GM19467 (cell line): Measurements from ENCODE around the gene ALG12.

Source experiments
- ATAC-seq: cut with Tn5 transposase; IDR thresholded peaks from one replicate; pipeline ENCODE4 v1.9.1; 2021; ENCODE audit warnings: mild to moderate bottlenecking, moderate library complexity; ENCODE audit not compliant: unreplicated experiment

The ALG12 gene

DNA sequence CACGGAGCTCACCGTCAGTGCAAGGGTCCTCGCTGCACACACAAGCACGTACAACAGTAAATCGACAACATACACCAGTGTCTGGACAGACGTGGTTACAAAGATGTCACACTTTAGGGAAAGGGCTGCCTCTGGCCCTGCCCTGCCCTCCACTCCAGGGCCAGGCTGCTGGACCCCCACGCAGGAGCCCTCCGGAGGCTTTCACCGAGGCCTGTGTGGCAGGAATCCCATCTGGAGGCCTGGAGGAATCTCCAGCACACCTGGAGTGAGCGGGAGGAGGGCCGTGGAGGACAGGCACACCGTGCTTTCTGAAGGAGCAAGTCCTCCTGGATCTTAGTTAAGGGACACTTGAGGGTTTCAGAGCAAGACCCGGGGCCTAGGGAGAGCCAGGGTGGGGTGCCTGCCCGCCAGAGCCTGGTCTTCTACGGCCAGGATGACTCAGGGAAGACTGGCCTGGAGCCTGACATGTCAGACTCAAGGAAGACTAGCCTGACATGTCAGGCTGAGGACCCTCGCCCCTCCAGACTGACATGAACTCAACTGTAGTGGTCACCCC, 40.2 kb upstream of the ALG12 start:
- no peak for ATAC-seq

DNA sequence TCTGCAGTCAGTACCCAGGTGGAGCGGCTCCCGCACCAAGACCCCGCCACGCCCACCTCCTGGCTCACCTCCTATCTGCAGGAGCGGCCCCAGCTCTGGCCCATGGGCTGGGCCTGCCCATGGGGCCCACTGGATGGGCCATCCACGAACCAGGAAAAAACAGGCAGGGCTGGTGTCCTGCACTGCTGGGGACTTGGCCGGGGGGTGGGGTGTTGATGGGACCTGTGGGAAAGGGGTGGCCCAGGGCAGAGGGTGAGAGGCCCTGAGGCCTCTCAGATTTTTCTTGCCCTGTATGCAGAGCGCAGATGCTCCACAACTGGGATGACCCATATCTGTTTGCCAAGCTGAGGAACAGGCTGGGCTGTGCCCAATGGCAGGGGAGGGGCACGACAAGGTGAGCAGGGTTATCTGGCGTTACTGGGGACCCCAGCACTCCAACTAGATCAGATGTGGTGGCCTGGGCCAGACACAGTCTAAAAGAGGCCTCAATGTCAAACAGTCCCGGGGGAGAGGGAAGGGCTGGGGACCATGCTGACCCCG, 39.7 kb upstream of the ALG12 start:
- no peak for ATAC-seq

DNA sequence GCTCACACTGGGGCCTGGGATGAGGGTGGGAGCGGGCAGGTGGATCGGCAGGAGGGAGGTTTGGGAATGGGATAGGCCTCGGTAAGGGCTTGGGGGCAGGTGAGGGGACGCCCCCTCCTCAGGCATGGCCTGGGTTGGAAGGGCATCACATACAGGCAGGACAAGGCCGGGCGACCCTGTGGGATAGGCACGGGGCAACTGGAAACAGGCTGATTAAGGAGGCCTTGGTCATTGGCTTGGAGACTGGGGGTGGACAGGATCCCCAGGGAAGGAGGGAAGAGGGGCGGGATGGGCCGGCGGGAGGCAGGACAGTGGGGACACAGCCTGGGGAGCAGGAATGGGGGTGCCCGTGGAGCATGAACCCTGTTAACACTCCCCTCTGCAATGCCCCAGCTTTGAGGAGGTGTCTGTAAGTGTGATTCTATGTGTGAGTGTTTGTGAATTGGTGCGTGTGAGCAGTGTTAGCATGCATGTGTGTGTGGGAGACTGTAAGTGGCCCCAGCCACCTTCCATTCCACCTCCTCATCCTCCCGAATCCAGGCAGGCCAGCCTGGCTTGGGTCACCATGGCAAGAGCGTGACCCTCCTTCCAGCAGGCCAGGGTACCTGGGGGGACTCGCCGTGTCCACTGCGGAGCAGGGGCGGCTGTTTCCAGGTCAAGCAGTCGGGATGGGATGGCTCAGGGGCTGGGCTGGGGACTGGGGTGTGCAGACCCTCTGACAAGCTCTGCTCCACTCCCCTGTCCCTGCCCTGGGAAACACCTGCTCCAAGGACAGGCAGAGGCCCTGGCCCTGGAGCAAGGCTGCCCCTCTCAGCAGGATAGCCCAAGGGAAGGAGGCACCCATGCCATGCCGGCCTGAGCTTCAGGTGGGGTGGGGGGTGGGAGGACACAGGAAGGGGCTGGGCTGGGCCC, 38.9 kb upstream of the ALG12 start:
- no peak for ATAC-seq

DNA sequence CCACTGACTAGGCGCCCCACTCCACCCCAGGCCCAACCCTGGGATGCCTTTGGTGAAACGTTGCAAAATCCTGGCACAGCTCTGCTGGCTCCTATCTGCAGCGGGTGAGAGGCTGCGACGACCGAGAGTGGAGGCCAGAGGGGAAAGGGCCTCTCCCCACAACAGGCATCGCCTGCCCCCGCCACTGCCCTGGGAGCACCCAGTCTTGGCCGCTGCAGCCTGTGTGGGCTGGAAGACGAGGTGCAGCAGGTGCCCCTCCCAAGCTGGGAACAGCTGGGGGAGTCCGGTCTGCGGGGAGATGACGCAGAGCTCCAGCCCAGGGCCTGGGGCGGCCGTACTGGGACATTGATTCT, 38.2 kb upstream of the ALG12 start:
- no peak for ATAC-seq

DNA sequence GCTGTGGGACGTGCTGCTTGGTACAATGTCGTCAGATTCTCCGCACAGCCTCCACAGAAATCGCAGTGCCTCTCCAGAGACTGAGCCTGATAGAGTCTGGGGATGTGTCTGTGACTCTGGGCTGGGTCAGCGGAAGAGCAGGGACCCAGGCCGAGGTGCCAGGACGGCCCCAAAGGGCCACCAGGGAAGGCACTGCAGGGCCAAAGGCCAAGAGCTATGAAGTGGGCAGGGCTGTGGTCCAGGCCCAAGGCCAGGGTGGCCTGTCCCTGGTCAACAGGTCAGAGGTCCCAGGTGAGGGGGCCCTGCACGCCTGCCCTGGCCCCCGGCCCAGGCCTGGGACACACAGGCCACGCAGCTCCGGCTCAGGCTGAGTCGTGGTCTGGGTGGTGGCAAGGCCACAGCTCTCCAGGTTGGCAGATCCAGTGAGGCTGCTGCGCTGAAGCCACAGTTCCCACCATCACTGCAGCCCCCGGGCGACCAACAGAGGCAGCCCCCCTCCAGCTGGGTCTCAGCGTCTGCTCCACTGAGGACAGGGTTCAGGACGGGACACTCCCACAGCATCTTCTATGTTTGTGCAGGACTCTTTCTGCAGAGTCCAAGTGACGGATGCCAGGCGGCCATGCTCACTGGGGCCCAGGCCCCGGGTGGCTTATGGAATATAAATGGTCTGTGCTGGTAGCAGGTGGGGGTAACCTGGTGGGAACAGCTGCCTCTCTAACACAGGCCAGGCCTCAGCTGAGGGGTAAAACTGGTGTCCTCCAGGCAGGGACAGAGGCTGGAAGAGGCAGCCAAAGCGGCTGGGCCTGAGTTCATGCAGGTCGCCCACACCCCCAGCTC, 37.6 kb upstream of the ALG12 start:
- no peak for ATAC-seq

DNA sequence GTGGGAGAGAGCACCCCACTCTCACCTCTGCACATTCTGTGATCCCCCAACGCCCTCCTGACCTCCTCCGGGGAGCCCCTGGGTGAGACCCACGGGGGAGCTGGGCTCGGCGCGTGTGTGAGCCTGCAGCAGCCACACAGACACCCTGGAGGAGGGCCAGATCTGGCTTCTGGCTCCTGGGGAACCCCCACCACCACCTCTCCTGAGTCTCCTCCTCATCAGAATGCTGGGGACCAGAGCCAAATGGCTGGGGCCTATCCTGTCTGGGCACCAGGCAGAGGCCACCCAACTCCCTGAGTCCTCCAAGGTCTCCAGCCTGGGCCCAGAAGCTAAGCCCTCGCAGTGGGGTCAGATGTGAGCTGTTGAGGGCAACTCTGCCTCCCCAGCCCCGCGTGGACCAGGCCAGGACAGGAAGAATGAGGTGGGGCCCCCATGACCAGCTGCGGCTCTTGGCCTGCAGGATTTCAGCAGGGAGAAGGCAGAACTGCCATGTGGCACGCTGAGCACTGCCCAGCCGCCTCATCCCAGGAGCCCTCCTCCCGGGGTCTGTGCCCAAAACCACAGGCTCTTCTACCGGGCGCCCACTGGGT, 36.8 kb upstream of the ALG12 start:
- no peak for ATAC-seq

DNA sequence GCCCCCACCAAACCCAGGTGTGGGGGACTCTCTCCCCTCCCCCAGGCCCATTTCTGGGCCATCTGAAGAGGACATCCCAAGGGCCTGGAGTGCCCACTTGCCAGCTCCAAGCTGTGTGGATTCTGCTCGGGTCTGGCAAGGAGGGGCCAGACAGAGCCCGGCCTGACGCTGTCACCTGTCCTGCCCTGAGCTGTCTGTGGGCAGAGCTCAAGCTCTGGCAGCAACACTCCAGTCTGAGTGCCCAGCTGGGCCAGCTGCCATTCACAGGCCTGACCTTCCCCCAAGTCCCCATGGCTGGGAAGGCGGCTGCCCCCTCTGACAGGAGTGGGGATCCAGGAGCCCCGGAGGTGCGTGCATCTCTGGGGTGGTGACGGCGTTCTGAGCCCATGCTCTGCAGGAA, 36.1 kb upstream of the ALG12 start:
- no peak for ATAC-seq

DNA sequence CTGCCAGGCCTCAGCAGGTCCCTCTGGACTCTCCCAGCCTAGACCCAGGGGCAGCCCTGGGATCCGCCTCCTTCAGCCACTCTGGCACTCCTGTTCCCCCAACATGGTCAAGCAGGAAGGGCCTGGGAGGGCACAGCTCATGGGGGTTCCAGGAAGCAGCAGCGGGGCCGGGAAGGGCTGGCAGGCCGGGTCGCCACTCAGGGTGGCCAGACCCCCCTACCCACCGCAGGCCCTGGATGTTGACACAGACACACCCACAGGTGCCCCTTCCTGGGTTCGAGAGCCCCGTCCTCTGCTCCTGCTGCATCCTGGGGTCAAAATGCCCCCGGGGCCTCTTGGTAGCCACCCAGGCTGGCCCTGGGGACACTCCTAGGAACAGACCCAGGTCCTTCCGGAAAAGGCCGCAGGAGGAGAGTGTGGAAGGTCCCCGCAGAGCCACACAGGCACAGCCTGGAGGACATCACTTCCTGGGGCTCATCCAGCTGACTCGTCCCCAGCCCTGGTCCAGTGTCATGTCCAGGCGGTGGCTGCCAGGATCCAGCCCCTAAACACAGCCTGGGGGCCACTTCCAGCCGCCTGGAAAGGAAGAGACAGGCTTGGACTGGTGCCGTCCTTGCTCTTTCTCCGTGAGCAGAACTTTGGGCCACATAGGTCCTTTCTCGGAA, 35.6 kb upstream of the ALG12 start:
- ATAC-seq: no peak

DNA sequence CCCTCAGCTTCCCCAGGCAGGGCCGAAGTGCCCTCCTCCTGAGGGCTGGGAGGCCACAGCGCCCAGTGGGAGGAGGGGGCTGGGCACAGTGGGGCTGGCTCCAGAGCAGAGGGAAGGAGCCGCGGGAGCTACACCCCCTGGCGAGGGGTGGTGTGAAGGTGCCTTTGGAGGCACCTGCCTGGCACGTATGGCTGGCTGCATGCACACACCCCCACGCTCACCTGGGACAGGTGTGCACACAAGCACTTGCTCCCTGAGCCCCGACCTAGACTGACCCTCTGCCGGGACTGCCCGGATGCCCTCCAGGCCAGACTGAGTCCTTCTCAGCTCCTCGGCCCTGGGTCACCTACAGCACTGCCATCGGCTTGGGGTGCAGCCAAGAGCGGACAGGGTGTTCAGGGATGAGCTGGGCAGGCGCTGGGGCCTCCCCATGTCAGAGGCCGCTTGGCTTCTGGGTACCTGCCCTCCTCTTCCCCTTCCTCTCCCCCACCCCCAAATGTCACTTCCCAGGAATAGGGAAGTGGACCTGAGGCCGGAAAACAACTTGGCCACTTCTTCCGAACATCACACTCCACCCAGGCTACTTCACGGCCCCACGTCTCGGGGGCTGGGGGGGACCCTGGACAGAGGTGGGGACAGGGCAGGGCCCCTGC, 34.9 kb upstream of the ALG12 start:
- ATAC-seq: no peak

DNA sequence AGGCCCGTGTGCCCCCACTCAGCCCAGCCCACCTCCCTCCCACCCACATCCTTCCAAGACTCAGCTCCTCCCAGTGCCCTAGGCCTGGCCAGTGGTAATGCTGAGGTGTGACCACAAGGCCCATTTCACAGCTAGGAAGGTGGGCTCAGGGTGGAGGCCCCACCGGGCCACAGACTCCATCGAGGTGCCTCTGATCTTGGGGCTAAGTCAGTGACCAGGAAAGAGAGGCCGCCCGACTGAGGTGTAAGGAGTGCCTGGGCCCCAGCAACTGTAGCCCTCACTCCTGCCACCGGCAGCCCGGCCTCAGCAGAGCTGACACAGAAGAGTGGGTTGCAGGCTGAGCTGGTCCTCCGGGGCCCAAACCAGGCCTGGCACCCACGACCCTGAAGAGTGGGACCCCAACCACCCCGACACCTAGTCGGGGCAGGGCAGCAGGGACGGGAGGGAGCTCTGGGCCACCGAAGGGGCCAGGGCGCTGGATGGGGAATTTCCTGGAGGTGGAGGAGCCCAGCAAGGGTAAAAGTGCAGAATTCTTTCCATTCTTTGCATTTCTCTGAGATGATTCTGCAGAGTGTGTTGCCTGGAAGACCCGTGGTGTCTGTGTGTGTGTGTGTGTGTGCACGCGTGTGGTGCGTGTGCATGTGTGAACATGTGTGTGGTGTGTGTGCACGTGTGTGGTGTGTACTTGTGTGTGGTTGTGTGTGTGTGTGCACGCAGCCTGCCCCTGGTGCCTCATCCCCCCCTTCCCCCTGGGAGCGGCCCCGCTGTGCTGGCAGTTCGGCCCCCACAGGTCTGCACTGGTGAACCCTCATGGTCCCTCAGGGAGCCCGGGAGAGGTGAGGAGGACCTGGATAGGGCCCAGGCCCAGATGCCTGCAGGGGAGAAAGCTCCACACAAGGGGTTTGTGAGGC, 34.0 kb upstream of the ALG12 start:
- no peak for ATAC-seq

DNA sequence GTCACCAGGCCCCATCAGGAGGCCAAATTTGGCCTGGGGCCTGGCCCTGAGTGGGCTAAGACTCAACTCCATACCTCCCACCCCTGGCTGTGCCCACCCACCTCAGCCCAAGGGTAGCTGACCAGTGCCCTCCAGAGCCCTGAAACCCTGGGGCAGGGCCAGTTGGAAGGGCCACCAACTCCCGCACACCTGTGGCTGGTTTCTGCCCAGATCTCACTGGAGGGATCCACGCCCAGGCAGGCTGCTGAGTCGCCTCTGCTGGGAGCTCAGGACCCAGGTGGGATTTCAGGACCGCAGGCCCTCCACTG, 33.4 kb upstream of the ALG12 start:
- no peak for ATAC-seq

DNA sequence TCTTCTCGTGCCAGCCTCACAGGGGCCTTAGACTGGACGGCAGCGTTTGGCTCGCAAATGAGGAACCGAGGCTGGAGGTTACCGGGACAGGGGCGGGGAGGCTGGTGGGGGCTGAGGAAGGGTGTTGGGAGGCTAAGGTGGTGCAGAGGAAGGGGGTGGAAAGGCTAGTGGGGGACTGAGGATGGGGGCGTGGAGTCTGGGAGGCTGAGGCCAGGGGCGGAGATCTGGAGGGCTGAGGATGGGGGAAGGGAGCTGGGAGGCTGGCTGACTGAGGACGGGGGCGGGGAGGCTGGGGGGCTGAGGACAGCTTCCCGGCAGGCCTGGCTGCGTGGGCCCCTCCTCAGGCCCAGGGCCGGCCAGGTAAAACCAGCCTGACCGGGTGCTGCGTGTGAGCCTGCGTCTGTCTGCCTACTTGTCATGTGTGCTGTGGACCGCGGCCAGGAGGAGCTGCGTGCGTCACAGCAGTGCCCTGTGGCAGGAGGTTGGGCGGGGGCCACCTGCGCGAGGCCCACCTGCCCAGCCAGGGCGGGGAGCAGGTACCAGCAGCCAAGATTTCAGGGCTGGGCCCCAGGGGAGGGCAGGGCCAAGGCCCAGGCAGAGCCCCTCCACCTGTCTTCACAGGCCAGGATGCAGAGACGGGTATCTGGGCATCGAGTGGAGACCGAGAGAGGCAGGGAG, 32.9 kb upstream of the ALG12 start:
- ATAC-seq: no peak

DNA sequence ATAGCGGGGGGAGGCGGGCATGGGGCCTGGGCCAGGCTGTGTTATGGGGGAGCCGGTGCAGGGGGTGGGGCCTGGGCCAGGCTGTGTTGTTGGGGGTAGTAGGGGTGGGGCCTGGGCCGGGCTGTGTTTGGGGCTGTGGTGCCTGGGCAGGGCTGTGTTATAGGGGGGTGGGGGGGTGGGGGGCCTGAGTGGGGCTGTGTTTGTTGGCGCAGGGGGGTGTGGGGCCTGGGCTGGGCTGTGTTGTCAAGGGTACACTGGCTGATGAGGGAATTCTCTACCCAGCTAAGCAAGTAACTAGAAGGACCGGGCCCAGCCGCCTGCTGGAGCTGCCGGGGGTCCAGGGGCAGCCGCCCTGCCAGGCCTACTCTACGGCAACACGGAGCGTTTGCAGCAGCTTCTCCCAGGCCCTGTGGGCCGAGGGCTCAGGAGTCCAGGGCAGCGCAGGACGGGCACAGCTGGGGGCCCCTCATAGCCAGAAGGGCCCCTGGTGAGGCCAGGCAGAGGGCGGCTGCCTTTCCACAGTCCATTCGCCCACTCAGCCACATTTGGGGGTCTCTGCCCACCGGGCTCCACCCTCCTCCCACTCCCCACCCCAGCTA, 32.3 kb upstream of the ALG12 start:
- no peak for ATAC-seq

DNA sequence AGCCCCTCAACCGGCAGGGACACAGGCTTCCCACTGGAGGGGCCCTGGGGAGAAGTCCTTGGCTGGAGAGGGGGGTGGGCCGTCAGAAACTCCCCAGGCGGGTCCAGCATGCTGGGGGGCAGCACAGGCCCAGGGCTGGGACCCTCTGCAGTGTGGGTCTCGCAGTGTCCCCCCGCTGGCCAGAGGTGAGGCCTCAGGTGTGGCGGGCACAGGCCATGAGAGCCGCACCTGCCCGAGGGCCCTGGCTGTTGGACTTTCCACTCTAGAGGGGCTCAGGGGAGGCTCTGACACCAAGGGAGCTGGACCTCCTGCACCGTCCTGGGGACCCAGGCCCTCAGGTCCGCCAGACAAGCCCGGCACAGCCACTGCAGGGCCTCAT, 31.7 kb upstream of the ALG12 start:
- no peak for ATAC-seq

DNA sequence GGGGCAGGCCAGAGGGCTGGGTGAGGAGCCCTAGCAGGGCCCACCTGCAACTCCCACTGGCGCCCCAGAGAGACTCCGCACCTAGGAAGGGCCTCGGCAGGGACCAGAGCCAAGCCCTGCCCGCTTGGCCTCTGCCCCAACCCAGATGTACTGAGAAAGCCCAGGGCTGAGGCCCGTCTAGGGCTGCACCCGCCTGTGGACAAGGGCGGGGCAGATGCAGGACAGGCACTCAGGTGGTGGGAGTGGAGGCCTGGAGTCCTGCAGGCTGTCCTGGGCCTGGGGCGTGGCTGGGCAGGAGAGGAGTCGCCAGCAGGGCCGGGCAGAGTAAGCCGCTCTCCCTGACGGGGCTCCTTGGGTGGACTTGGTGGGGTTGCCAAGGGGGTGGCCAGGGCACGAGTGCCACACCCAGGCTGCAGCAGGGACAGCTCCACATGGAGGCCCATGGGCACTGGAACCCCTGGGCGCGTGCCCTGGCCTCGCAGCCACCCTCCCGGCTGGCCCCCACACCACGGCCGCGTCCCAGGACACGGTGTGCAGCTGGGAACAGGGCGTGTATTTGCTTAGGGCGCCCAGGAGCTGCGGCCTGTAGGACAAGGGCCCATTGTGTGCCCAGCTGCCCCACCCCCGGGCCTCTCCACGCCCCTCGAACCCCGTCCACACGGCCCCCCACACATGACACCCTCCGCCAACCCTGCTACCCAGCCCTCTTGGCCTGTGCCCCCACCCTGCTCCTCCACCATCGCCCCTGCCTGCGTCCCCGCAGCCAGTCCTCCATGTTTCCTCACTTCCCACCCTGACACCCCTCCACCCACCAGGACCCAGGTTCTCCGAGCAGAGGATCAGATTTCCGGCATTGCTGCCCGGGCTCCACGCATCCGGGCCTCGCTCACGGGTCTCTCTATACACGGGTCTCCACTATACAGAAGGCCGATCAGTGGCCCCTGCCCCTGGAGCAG, 31.0 kb upstream of the ALG12 start:
- ATAC-seq: no peak

DNA sequence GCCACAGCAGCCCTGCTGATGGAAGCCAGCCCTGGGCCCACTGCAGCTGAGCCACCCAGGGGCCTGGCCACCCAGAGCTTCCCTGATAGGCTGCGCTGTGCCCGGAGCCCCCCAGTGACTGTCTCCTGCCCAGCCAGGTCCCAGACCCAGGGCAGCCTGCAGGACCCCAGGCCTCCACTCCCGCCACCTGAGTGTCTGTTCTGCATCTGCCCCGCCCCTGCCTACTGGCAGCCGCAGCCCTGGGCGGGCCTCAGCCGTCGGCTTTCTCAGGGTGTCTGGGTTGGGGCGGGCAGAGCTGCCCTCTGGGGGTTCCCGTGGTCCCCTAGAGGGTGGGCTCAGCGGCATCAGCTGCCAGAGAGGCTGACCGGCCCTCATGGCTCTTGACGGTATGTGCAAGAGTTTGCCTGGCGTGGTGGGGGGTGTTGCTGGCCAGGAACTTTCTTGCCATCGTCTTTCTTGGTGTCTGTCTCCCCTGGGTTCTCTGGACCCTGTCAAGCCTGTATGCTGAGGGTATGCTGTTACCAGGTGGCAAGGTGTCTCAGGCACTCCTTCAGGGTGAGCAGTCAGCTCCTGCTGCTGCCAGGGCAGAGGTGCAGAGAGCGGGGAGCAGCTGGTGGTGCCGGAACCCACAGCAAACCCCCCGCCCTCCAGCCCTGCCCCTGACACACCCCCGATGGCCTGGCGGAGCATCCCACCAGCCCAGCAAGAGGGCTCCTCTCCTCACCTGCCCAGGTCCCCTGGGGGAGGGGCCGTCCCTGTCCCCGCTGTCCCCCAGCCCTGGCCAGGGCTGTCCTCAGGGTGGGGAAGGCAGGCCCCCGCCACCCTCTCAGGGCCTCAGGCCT, 30.1 kb upstream of the ALG12 start:
- no peak for ATAC-seq

DNA sequence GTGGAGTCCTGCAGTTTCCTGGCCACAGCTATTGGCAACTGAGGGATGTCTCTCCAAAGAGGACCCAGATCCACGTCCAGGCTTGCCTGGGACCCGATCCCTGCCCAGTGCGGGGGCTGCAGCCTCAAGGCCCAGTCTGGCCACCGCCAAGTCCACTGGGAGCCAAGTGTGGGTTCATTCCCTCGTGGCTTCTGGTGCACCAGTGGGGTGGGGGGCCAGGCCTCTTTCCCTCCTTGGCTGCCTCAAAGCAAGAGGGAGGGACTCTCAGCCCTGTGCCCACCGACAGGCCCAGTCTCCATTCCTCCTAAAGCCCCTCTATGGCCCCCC, 29.0 kb upstream of the ALG12 start:
- ATAC-seq: no peak
